ENCODE results near the gene GKN1.

Gene GKN1

GRCh38 chr2:68936889-68937288 lies 37.5 kb upstream of the GKN1 start (continued):
- TF ChIP-seq ZNF10 (tag by site-specific recombination; IDR thresholded peaks at IDR 0.05) (no peak), SETDB1 (IDR thresholded peaks at IDR 0.05; ENCODE audit: insufficient read length, low read length) (no peak), ZNF292 (tag by site-specific recombination; IDR thresholded peaks at IDR 0.05; ENCODE audit: borderline replicate concordance, low read depth) (no peak), ZNF660 (tag by site-specific recombination; IDR thresholded peaks at IDR 0.05) (no peak), KLF17 (tag by site-specific recombination; IDR thresholded peaks at IDR 0.05) (no peak), ZNF221 (tag by site-specific recombination; IDR thresholded peaks at IDR 0.05; ENCODE audit: borderline replicate concordance) (no peak), REPIN1 (tag by site-specific recombination; IDR thresholded peaks at IDR 0.05; ENCODE audit: low read depth) (no peak), HIC1 (tag by site-specific recombination; IDR thresholded peaks at IDR 0.05) (no peak), HOXC10 (CRISPR knock-in tag; IDR thresholded peaks at IDR 0.05) (no peak)

GRCh38 chr2:68937346-68938055 lies 36.9 kb upstream of the GKN1 start:
- no peaks in the 10 kb centered on the region for H3K36me3 ChIP-seq (ENCODE audit: control insufficient read depth in 2 of 2, insufficient read depth in 1 of 2, low read length in 2 of 2)
- H3K4me1 ChIP-seq (ENCODE audit: control insufficient read depth, insufficient read depth, low read length), result no peaks in the 10 kb centered on the region
- H3K27ac ChIP-seq (ENCODE audit: extremely low read depth, low read depth, low read length), result no peak overlapping the region
- CTCF ChIA-PET, result interaction anchor here (1.0 to 1.8 kb wide), 3 partner anchors 11 to 369 kb away, joined by 3 to 8 read pairs (median 4); no protein-coding TSS in a partner anchor
- TF ChIP-seq ZNF2 (tag by site-specific recombination; IDR thresholded peaks at IDR 0.05), result no peak
- no peak for TF ChIP-seq ZNF394 (tag by site-specific recombination; IDR thresholded peaks at IDR 0.05; ENCODE audit: borderline replicate concordance)
- no peak overlapping the region for H3K4me3 ChIP-seq (ENCODE audit: low read depth, low read length)
- POLR2A ChIA-PET, result no interaction called here
- H3K9me3 ChIP-seq (ENCODE audit: control insufficient read depth, insufficient read depth, low read depth, low read length), result no peaks in the 10 kb centered on the region

- no peak overlapping the region for H3K27ac ChIP-seq (ENCODE audit: extremely low read depth, low read depth, low read length)
- POLR2A ChIA-PET, result no interaction called here
- TF ChIP-seq ZNF146 (tag by site-specific recombination; IDR thresholded peaks at IDR 0.05), result peak; percentile 60; the same call in 1 of the 2 replicates
- TF ChIP-seq ZFP37 (tag by site-specific recombination; IDR thresholded peaks at IDR 0.05), result no peak
- H3K4me1 ChIP-seq (ENCODE audit: control insufficient read depth, insufficient read depth, low read length), result no peaks in the 10 kb centered on the region
- H3K36me3 ChIP-seq (ENCODE audit: control insufficient read depth in 2 of 2, insufficient read depth in 1 of 2, low read length in 2 of 2), result no peaks in the 10 kb centered on the region
- no peaks in the 10 kb centered on the region for H3K9me3 ChIP-seq (ENCODE audit: control insufficient read depth, insufficient read depth, low read depth, low read length)
- CTCF ChIA-PET, result interaction anchor here (1.5 to 1.6 kb wide), 2 partner anchors 230 to 475 kb away, joined by 3 to 4 read pairs; no protein-coding TSS in a partner anchor
- H3K4me3 ChIP-seq (ENCODE audit: low read depth, low read length), result no peak overlapping the region
Observed at GRCh38 chr2:68938938-68939337, 35.5 kb upstream of the GKN1 start.

GRCh38 chr2:68939962-68940361 lies 34.5 kb upstream of the GKN1 start:
- Histone ChIP-seq H3K4me3 (ENCODE audit: low read depth, low read length) (no peak overlapping the region), H3K9me3 (ENCODE audit: control insufficient read depth, insufficient read depth, low read depth, low read length) (no peaks in the 10 kb centered on the region), H3K4me1 (ENCODE audit: control insufficient read depth, insufficient read depth, low read length) (no peaks in the 10 kb centered on the region), H3K27ac (ENCODE audit: extremely low read depth, low read depth, low read length) (no peak overlapping the region), H3K36me3 (ENCODE audit: control insufficient read depth in 2 of 2, insufficient read depth in 1 of 2, low read length in 2 of 2) (no peaks in the 10 kb centered on the region)
- CTCF ChIA-PET, result interaction anchor here (0.6 to 1.8 kb wide), 5 partner anchors 10 to 476 kb away, joined by 3 to 6 read pairs (median 3); no protein-coding TSS in a partner anchor
- TF ChIP-seq TCF7L2 (IDR thresholded peaks at IDR 0.05; ENCODE audit: borderline replicate concordance, low read depth, low read length) (no peak), ZNF280D (tag by site-specific recombination; IDR thresholded peaks at IDR 0.05) (0 out of 2 replicates have a peak, but pooled peaks have one; percentile 26)
- POLR2A ChIA-PET, result no interaction called here

Data from HEK293 (cell line).